Measurements from ENCODE around the gene ABCC1.

The ABCC1 gene

GRCh38 chr16:16010194-16010593 lies 60.8 kb downstream of the ABCC1 start:
- Histone ChIP-seq H2AFZ (ENCODE audit: low read length) (no peak overlapping the region), H3F3A (ENCODE audit: low read depth) (no peaks in the 10 kb centered on the region), H3K9me3 (ENCODE audit: insufficient read depth, low read depth, low read length) (no peaks in the 10 kb centered on the region), H3K79me2 (ENCODE audit: insufficient read depth, low read length) (peaks cover 26% of the 10 kb centered on the region; the same call in 1 of the 2 replicates), H3K4me3 (ENCODE audit: low read length, poor library complexity, severe bottlenecking) (no peak overlapping the region), H3K4me2 (ENCODE audit: low read depth, low read length, poor library complexity, severe bottlenecking) (no peak overlapping the region), H3K9ac (ENCODE audit: low read depth, low read length, poor library complexity, severe bottlenecking) (no peak overlapping the region), H3K9me2 (replicated peaks; ENCODE audit: low read depth, low read length) (no peaks in the 10 kb centered on the region), H4K20me1 (ENCODE audit: insufficient read depth, low read length, poor library complexity, severe bottlenecking) (peaks cover 8% of the 10 kb centered on the region), H3K27me3 (ENCODE audit: insufficient read depth, low read length, poor library complexity, severe bottlenecking) (no peaks in the 10 kb centered on the region), H3K4me1 (ENCODE audit: insufficient read depth, low read length, poor library complexity, severe bottlenecking) (no peaks in the 10 kb centered on the region), H3K36me3 (ENCODE audit: insufficient read depth, low read length) (peaks cover 30% of the 10 kb centered on the region; the same call in 1 of the 2 replicates)
- no peak for TF ChIP-seq EZH2phosphoT487 (IDR thresholded peaks at IDR 0.05; ENCODE audit: borderline replicate concordance)
- TF ChIP-seq, protein P1, sequence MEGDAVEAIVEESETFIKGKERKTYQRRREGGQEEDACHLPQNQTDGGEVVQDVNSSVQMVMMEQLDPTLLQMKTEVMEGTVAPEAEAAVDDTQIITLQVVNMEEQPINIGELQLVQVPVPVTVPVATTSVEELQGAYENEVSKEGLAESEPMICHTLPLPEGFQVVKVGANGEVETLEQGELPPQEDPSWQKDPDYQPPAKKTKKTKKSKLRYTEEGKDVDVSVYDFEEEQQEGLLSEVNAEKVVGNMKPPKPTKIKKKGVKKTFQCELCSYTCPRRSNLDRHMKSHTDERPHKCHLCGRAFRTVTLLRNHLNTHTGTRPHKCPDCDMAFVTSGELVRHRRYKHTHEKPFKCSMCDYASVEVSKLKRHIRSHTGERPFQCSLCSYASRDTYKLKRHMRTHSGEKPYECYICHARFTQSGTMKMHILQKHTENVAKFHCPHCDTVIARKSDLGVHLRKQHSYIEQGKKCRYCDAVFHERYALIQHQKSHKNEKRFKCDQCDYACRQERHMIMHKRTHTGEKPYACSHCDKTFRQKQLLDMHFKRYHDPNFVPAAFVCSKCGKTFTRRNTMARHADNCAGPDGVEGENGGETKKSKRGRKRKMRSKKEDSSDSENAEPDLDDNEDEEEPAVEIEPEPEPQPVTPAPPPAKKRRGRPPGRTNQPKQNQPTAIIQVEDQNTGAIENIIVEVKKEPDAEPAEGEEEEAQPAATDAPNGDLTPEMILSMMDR (conservative IDR thresholded peaks at IDR 0.05; ENCODE audit: low read length) = no peak

DNA sequence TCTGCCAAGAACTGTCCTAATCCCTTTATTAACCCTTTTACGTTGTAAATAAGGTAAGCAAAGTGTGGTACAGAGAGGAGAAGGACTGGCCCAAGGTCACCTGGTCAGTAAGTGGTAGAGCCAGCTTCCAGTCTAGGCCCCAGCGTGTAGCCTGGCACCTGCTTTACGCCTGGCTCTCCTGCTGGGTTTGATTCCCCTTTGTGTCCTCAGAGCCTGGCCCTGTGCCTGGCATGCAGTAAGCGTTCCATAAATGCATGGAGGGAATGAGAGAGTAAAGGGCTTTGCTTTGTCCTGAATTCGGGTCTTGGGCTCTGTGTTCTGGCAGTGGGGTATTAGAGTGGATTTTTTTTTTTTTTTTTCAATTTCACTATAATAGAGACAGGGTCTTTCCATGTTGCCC lies 62.7 kb downstream of the ABCC1 start:
- H3K9ac ChIP-seq (ENCODE audit: low read depth, low read length, poor library complexity, severe bottlenecking) = no peak overlapping the region
- H3K4me2 ChIP-seq (ENCODE audit: low read depth, low read length, poor library complexity, severe bottlenecking) = no peak overlapping the region
- no peaks in the 10 kb centered on the region for H3K9me3 ChIP-seq (ENCODE audit: insufficient read depth, low read depth, low read length)
- no peak overlapping the region for H3K4me3 ChIP-seq (ENCODE audit: low read length, poor library complexity, severe bottlenecking)
- H3K4me1 ChIP-seq (ENCODE audit: insufficient read depth, low read length, poor library complexity, severe bottlenecking) = no peaks in the 10 kb centered on the region
- H3F3A ChIP-seq (ENCODE audit: low read depth) = no peaks in the 10 kb centered on the region
- no peaks in the 10 kb centered on the region for H3K9me2 ChIP-seq (replicated peaks; ENCODE audit: low read depth, low read length)
- H3K36me3 ChIP-seq (ENCODE audit: insufficient read depth, low read length) = peaks cover 44% of the 10 kb centered on the region; the same call in 1 of the 2 replicates
- H3K79me2 ChIP-seq (ENCODE audit: insufficient read depth, low read length) = peaks cover 7% of the 10 kb centered on the region; the same call in 1 of the 2 replicates
- H3K27me3 ChIP-seq (ENCODE audit: insufficient read depth, low read length, poor library complexity, severe bottlenecking) = no peaks in the 10 kb centered on the region
- peaks cover 5% of the 10 kb centered on the region for H4K20me1 ChIP-seq (ENCODE audit: insufficient read depth, low read length, poor library complexity, severe bottlenecking)
- TF ChIP-seq, protein P1 (conservative IDR thresholded peaks at IDR 0.05; ENCODE audit: low read length) = no peak
- TF ChIP-seq EZH2phosphoT487 (IDR thresholded peaks at IDR 0.05; ENCODE audit: borderline replicate concordance) = no peak
- no peak overlapping the region for H2AFZ ChIP-seq (ENCODE audit: low read length)

GRCh38 chr16:16013812-16014211 lies 64.4 kb downstream of the ABCC1 start:
- no peaks in the 10 kb centered on the region for H3K9me2 ChIP-seq (replicated peaks; ENCODE audit: low read depth, low read length)
- H3F3A ChIP-seq (ENCODE audit: low read depth) = no peaks in the 10 kb centered on the region
- H3K36me3 ChIP-seq (ENCODE audit: insufficient read depth, low read length) = peaks cover 58% of the 10 kb centered on the region; the same call in 1 of the 2 replicates
- TF ChIP-seq, protein P1 (conservative IDR thresholded peaks at IDR 0.05; ENCODE audit: low read length) = no peak
- no peak for TF ChIP-seq EZH2phosphoT487 (IDR thresholded peaks at IDR 0.05; ENCODE audit: borderline replicate concordance)
- H3K27me3 ChIP-seq (ENCODE audit: insufficient read depth, low read length, poor library complexity, severe bottlenecking) = no peaks in the 10 kb centered on the region
- no peak overlapping the region for H2AFZ ChIP-seq (ENCODE audit: low read length)
- H3K9me3 ChIP-seq (ENCODE audit: insufficient read depth, low read depth, low read length) = no peaks in the 10 kb centered on the region
- H3K4me3 ChIP-seq (ENCODE audit: low read length, poor library complexity, severe bottlenecking) = no peak overlapping the region
- H3K4me2 ChIP-seq (ENCODE audit: low read depth, low read length, poor library complexity, severe bottlenecking) = no peak overlapping the region
- no peaks in the 10 kb centered on the region for H3K4me1 ChIP-seq (ENCODE audit: insufficient read depth, low read length, poor library complexity, severe bottlenecking)
- no peak overlapping the region for H3K9ac ChIP-seq (ENCODE audit: low read depth, low read length, poor library complexity, severe bottlenecking)
- no peaks in the 10 kb centered on the region for H4K20me1 ChIP-seq (ENCODE audit: insufficient read depth, low read length, poor library complexity, severe bottlenecking)
- H3K79me2 ChIP-seq (ENCODE audit: insufficient read depth, low read length) = no peaks in the 10 kb centered on the region

Data from Loucy (cell line).